Stimulated activated memory B cell treated with anti-CD40 and anti-IgM and Interleukin-4, amounts not matched to agents 10 μg/mL and 1 μg/mL and 100 μg/mL, for 72 hours (primary cell): ENCODE measurements around the gene CPNE2.

Experiments used
- ATAC-seq: fragments of 150-1000 bp; cut with Tn5 transposase; 2 replicates; pipeline ENCODE4 v1.10.0; 2021
- H3K27ac Mint-ChIP-seq: one replicate; pipeline ENCODE4 v1.8.0; 2022; ENCODE audit warnings: mild to moderate bottlenecking, mixed read lengths
- H3K27me3 Mint-ChIP-seq: one replicate; pipeline ENCODE4 v1.8.0; 2022; ENCODE audit warnings: mixed read lengths
- H3K36me3 Mint-ChIP-seq: one replicate; pipeline ENCODE4 v1.8.0; 2022; ENCODE audit warnings: mixed read lengths
- H3K4me1 Mint-ChIP-seq: one replicate; pipeline ENCODE4 v1.8.0; 2022; ENCODE audit warnings: mixed read lengths
- H3K4me3 Mint-ChIP-seq: one replicate; pipeline ENCODE4 v1.8.0; 2022; ENCODE audit warnings: mild to moderate bottlenecking, moderate library complexity, mixed read lengths
- H3K9me3 Mint-ChIP-seq: one replicate; pipeline ENCODE4 v1.8.0; 2022; ENCODE audit warnings: mixed read lengths

Gene CPNE2

GRCh38 chr16:57149391-57149790, 57.0 kb downstream of the CPNE2 start:
- Mint-ChIP-seq H3K4me3 (no peak overlapping the region), H3K27me3 (no peaks in the 10 kb centered on the region), H3K27ac (no peak overlapping the region), H3K9me3 (no peaks in the 10 kb centered on the region), H3K4me1 (peaks cover 22% of the 10 kb centered on the region), H3K36me3 (peaks cover 25% of the 10 kb centered on the region)
- no peak for ATAC-seq

GRCh38 chr16:57150682-57151330, 58.4 kb downstream of the CPNE2 start:
- Mint-ChIP-seq H3K9me3 (no peaks in the 10 kb centered on the region), H3K4me3 (no peak overlapping the region), H3K36me3 (peaks cover 37% of the 10 kb centered on the region), H3K27me3 (no peaks in the 10 kb centered on the region), H3K4me1 (peaks cover 22% of the 10 kb centered on the region), H3K27ac (no peak overlapping the region)
- ATAC-seq = no peak

- H3K4me3 Mint-ChIP-seq = no peak overlapping the region
- H3K36me3 Mint-ChIP-seq = peaks cover 43% of the 10 kb centered on the region
- H3K27ac Mint-ChIP-seq = no peak overlapping the region
- ATAC-seq = no peak
- H3K27me3 Mint-ChIP-seq = no peaks in the 10 kb centered on the region
- H3K9me3 Mint-ChIP-seq = no peaks in the 10 kb centered on the region
- peaks cover 22% of the 10 kb centered on the region for H3K4me1 Mint-ChIP-seq
Observed at GRCh38 chr16:57151369-57151768, 59.0 kb downstream of the CPNE2 start.

GRCh38 chr16:57152096-57153093, 60.0 kb downstream of the CPNE2 start:
- H3K36me3 Mint-ChIP-seq = peaks cover 53% of the 10 kb centered on the region
- no peak overlapping the region for H3K27ac Mint-ChIP-seq
- H3K4me3 Mint-ChIP-seq = no peak overlapping the region
- no peak for ATAC-seq
- H3K9me3 Mint-ChIP-seq = no peaks in the 10 kb centered on the region
- no peaks in the 10 kb centered on the region for H3K27me3 Mint-ChIP-seq
- H3K4me1 Mint-ChIP-seq = peaks cover 14% of the 10 kb centered on the region

GRCh38 chr16:57153841-57154240, 61.5 kb downstream of the CPNE2 start:
- Mint-ChIP-seq H3K9me3 (no peaks in the 10 kb centered on the region), H3K36me3 (peaks cover 63% of the 10 kb centered on the region), H3K4me1 (peaks cover under 1% of the 10 kb centered on the region), H3K4me3 (no peak overlapping the region), H3K27me3 (no peaks in the 10 kb centered on the region), H3K27ac (no peak overlapping the region)
- ATAC-seq = no peak

- no peaks in the 10 kb centered on the region for H3K27me3 Mint-ChIP-seq
- ATAC-seq = no peak
- H3K9me3 Mint-ChIP-seq = no peaks in the 10 kb centered on the region
- H3K4me1 Mint-ChIP-seq = peaks cover 4% of the 10 kb centered on the region
- H3K4me3 Mint-ChIP-seq = no peak overlapping the region
- H3K36me3 Mint-ChIP-seq = peaks cover 78% of the 10 kb centered on the region
- no peak overlapping the region for H3K27ac Mint-ChIP-seq
Observed at GRCh38 chr16:57155702-57156350, 63.4 kb downstream of the CPNE2 start.

- no peak for ATAC-seq
- H3K27me3 Mint-ChIP-seq = no peaks in the 10 kb centered on the region
- peaks cover 4% of the 10 kb centered on the region for H3K4me1 Mint-ChIP-seq
- no peaks in the 10 kb centered on the region for H3K9me3 Mint-ChIP-seq
- H3K27ac Mint-ChIP-seq = no peak overlapping the region
- H3K4me3 Mint-ChIP-seq = no peak overlapping the region
- peaks cover 80% of the 10 kb centered on the region for H3K36me3 Mint-ChIP-seq
Observed at GRCh38 chr16:57156351-57156703, 63.9 kb downstream of the CPNE2 start.

GRCh38 chr16:57157533-57157932, 65.2 kb downstream of the CPNE2 start:
- Mint-ChIP-seq H3K4me3 (no peak overlapping the region), H3K27me3 (no peaks in the 10 kb centered on the region), H3K36me3 (peaks cover 77% of the 10 kb centered on the region), H3K9me3 (no peaks in the 10 kb centered on the region), H3K4me1 (peaks cover 4% of the 10 kb centered on the region), H3K27ac (no peak overlapping the region)
- ATAC-seq = no peak

GRCh38 chr16:57159447-57159846, 67.1 kb downstream of the CPNE2 start:
- ATAC-seq = no peak
- Mint-ChIP-seq H3K4me3 (no peak overlapping the region), H3K36me3 (peaks cover 68% of the 10 kb centered on the region), H3K27ac (no peak overlapping the region), H3K27me3 (no peaks in the 10 kb centered on the region), H3K4me1 (peaks cover 4% of the 10 kb centered on the region), H3K9me3 (no peaks in the 10 kb centered on the region)

GRCh38 chr16:57163842-57164241, 71.5 kb downstream of the CPNE2 start:
- H3K9me3 Mint-ChIP-seq = no peaks in the 10 kb centered on the region
- ATAC-seq = no peak

GRCh38 chr16:57165483-57165882, 73.1 kb downstream of the CPNE2 start:
- Mint-ChIP-seq H3K27me3 (no peaks in the 10 kb centered on the region), H3K27ac (no peak overlapping the region), H3K36me3 (peaks cover 46% of the 10 kb centered on the region), H3K4me1 (peaks cover 13% of the 10 kb centered on the region), H3K9me3 (no peaks in the 10 kb centered on the region), H3K4me3 (no peak overlapping the region)
- ATAC-seq = no peak

More at GRCh38 chr16:57163842-57164241, 71.5 kb downstream of the CPNE2 start:
- Mint-ChIP-seq H3K4me3 (no peak overlapping the region), H3K27me3 (no peaks in the 10 kb centered on the region), H3K4me1 (peaks cover 17% of the 10 kb centered on the region), H3K27ac (no peak overlapping the region), H3K36me3 (peaks cover 53% of the 10 kb centered on the region)

GRCh38 chr16:57165938-57166337, 73.6 kb downstream of the CPNE2 start:
- no peaks in the 10 kb centered on the region for H3K9me3 Mint-ChIP-seq
- ATAC-seq = no peak
- H3K36me3 Mint-ChIP-seq = peaks cover 46% of the 10 kb centered on the region

GRCh38 chr16:57166451-57166850, 74.1 kb downstream of the CPNE2 start:
- Mint-ChIP-seq H3K4me1 (peaks cover 13% of the 10 kb centered on the region), H3K9me3 (no peaks in the 10 kb centered on the region), H3K36me3 (peaks cover 51% of the 10 kb centered on the region)

More at GRCh38 chr16:57165938-57166337, 73.6 kb downstream of the CPNE2 start:
- Mint-ChIP-seq H3K27ac (no peak overlapping the region), H3K4me3 (no peak overlapping the region), H3K4me1 (peaks cover 13% of the 10 kb centered on the region), H3K27me3 (no peaks in the 10 kb centered on the region)

GRCh38 chr16:57166951-57167350, 74.6 kb downstream of the CPNE2 start:
- Mint-ChIP-seq H3K27ac (peak overlapping the region; percentile 40), H3K4me1 (peaks cover 13% of the 10 kb centered on the region), H3K36me3 (peaks cover 54% of the 10 kb centered on the region), H3K9me3 (no peaks in the 10 kb centered on the region), H3K4me3 (no peak overlapping the region), H3K27me3 (no peaks in the 10 kb centered on the region)
- ATAC-seq = peak; percentile 73

More at GRCh38 chr16:57166451-57166850, 74.1 kb downstream of the CPNE2 start:
- H3K27ac Mint-ChIP-seq = peak overlapping the region; percentile 40
- no peak for ATAC-seq
- no peak overlapping the region for H3K4me3 Mint-ChIP-seq
- no peaks in the 10 kb centered on the region for H3K27me3 Mint-ChIP-seq

GRCh38 chr16:57167538-57167937, 75.2 kb downstream of the CPNE2 start:
- H3K27ac Mint-ChIP-seq = peak overlapping the region; percentile 40
- H3K4me1 Mint-ChIP-seq = peaks cover 13% of the 10 kb centered on the region
- no peak for ATAC-seq
- H3K4me3 Mint-ChIP-seq = no peak overlapping the region
- no peaks in the 10 kb centered on the region for H3K9me3 Mint-ChIP-seq
- H3K36me3 Mint-ChIP-seq = peaks cover 55% of the 10 kb centered on the region
- H3K27me3 Mint-ChIP-seq = no peaks in the 10 kb centered on the region
